AG08396 (cell line): Measurements from ENCODE around the gene RAB25.
"Not testable (repeated sequence)": the region's sequence is repeated elsewhere in the genome, so short reads cannot be mapped to it uniquely, and the experiment has no call there.

Experiments
- DNase-seq: peaks from one replicate; pipeline ENCODE4 v3.0.0; 2012; ENCODE audit warnings: low spot score, mixed read lengths

Gene RAB25

DNA sequence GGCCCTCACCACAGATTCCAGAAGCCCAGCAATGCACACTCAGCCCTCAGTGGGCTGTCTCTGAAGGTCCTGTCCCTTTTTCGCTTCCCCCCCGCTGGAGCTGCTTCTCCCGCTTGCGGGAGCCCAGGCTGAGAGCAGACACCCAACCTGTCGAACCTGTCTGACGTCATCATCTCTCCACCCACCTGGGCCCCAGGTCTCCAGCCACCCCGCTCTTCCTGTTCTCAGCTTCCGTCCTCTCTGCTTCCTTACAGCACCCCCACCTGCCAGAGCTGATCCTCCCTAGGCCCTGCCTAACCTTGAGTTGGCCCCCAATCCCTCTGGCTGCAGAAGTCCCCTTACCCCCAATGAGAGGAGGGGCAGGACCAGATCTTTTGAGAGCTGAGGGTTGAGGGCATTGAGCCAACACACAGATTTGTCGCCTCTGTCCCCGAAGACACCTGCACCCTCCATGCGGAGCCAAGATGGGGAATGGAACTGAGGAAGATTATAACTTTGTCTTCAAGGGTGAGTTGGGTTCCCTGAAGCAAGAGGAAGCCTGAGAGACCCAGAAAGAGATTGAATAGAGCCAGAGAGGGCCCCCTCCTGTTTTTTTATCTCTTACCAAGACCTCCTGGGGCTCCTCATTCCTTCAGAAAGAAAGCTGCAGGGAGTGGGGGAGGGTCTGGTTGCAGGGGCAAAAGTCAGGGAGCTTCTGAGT lies at the start of gene RAB25:
Gene RAB25, plus strand, starts transcription at position 224 of the 700 bp plus-strand sequence. Its CDS starts 241 bp downstream, at position 465.
- no peak for DNase-seq

- no peak for DNase-seq
Measured at GRCh38 chr1:156012051-156012817, 48.7 kb upstream of the RAB25 start.

DNA sequence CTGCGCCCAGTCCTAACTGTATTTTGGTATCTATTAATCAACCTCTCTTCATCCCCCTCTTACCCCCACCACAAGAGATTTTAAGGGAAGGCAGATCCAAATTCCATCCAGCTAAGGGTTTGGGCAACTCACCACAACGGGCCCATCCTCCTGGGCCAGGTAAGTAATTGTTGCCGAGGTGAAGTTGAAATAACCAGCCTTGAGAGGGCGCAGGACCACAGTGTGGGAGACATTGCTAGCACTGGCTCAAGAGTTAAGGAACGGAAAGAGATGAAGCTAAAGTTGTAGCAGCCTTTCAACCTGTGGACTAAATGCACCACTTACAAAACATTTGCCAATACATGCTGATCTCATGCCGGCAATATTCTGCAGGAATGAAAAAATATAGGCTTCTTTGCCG lies 46.1 kb upstream of the RAB25 start:
- DNase-seq, result no peak

- no peak for DNase-seq
Measured at GRCh38 chr1:156019946-156020292, 41.0 kb upstream of the RAB25 start.

DNA sequence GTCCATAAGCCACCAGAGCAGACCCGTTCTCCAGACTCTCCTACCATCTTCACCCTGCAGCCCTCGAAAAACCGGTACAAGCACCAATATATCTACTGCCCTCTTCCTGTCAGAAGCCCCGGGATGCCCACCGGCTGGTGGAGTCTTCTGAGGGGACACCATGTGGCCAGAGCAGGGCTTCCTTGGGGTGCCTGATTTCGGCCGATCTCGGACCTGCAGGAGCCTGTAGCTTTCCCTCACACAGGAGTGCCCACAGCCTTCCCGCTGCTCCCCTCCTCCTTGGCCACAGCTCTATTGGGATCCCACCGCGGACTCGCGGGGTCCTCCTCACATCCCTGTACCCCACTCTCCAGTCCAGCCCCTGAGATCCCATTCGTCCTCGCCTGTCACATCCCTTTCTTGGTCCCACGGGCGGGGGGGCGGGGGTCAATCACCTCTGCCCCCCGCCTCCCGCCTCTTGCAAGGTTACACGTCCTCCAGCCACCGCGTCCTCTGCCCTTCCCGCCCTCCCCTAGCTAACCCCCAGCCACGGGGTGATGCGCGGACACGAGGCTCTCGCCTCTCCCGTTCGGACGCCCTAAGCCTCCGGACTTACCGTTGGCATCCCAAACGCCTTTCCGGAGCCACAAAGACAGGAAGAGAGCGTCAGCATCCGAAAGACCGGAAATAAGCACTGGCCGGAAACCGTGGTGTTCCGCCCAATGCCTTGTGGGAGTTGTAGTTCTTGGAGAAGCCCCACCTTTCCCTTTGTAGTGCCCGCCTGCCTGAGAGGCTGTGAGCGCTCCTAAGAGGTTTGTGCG lies 40.5 kb upstream of the RAB25 start, which contains the start of gene SSR2:
Gene SSR2, minus strand, starts transcription at position 659 of the 800 bp plus-strand sequence. CDS start 784 bp downstream, outside the sequence.
- peak; percentile 94 for DNase-seq

GRCh38 chr1:156021093-156021428 lies 39.9 kb upstream of the RAB25 start:
- DNase-seq, result no peak

GRCh38 chr1:156021954-156022353 lies 39.0 kb upstream of the RAB25 start:
- DNase-seq, result no peak

GRCh38 chr1:156024801-156025200 lies 36.2 kb upstream of the RAB25 start:
- no peak for DNase-seq

DNA sequence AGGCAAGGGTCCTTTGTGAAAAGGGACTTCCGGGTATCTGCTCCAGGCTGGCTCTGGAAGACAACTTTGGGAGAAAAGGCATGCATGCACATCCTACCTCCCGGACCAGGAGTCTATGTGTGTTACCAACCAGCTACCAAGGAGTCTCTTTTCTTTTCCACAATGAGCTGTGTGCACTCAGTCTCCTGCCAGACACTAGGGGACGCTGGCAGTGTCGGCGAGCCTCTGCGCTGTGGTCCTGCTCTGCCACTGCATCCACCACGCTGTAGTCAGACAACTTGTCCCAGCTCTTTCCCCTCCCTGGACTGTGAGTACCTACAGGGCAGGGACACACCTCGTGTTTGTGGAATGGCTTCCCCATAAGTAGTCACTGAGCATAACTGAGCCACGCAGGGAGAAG lies 35.1 kb upstream of the RAB25 start:
- peak; percentile 61 for DNase-seq

DNA sequence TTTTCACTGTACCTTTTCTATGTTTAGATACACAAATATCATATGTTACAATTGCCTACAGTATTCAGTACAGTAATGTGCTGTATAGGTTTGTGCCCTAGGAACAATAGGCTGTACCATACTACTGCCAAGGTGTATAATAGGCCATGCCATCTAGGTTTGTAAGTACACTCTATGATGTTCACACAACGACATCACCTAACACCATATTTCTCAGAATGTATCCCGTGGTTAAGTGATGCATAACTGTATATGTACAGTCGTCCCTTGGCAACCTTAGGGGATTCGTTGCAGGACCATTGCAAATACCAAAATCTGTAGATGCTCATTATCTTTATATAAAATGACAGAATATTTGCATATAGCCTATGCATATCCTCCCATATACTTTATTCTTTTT lies 34.4 kb upstream of the RAB25 start:
- no peak for DNase-seq

- no peak for DNase-seq
Measured at GRCh38 chr1:156033011-156033410, 27.9 kb upstream of the RAB25 start.

- DNase-seq, result not testable (repeated sequence)
Measured at GRCh38 chr1:156034991-156035390, 26.0 kb upstream of the RAB25 start.

DNA sequence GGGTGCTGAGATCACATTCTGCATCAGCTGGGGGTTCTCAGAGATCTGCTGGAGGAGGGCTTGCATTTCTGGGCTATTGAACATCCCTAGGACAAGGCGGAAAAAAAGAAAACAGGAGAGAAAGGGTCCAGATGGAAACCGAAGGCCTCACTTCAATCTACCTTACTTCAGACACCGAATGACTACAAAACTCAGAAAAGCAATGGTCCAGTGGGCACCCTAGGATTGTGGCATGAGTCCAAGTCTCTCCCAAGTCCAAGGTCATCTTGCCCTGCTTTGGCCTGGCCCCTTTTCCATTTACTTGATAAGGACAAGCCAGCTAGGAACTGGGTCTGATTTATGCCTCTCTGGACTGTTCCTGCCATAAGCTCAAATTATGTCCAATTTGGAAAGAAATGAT lies 18.1 kb upstream of the RAB25 start:
- DNase-seq, result no peak

GRCh38 chr1:156045076-156045475 lies 15.9 kb upstream of the RAB25 start:
- no peak for DNase-seq

- DNase-seq, result no peak
Measured at GRCh38 chr1:156048663-156049258, 12.2 kb upstream of the RAB25 start.

- no peak for DNase-seq
Measured at GRCh38 chr1:156050376-156050775, 10.6 kb upstream of the RAB25 start.

- DNase-seq, result no peak
Measured at GRCh38 chr1:156051011-156051725, 9.8 kb upstream of the RAB25 start.

GRCh38 chr1:156052862-156053767 lies 7.8 kb upstream of the RAB25 start:
- DNase-seq, result peak; percentile 84

GRCh38 chr1:156053768-156054499 lies 7.0 kb upstream of the RAB25 start, which contains the start of gene UBQLN4:
Gene UBQLN4 (minus strand): TSS chr1:156053798. CDS start chr1:156053701, 97 bp downstream.
- DNase-seq, result peak; percentile 94
